IPS-NIHi7 (cell line): ENCODE data around the gene GALNT9.

Experiments
- DNase-seq: peaks from one replicate; pipeline ENCODE4 v3.0.0; 2012; ENCODE audit warnings: mixed read lengths; ENCODE audit errors: extremely low spot score

GALNT9 gene

DNA sequence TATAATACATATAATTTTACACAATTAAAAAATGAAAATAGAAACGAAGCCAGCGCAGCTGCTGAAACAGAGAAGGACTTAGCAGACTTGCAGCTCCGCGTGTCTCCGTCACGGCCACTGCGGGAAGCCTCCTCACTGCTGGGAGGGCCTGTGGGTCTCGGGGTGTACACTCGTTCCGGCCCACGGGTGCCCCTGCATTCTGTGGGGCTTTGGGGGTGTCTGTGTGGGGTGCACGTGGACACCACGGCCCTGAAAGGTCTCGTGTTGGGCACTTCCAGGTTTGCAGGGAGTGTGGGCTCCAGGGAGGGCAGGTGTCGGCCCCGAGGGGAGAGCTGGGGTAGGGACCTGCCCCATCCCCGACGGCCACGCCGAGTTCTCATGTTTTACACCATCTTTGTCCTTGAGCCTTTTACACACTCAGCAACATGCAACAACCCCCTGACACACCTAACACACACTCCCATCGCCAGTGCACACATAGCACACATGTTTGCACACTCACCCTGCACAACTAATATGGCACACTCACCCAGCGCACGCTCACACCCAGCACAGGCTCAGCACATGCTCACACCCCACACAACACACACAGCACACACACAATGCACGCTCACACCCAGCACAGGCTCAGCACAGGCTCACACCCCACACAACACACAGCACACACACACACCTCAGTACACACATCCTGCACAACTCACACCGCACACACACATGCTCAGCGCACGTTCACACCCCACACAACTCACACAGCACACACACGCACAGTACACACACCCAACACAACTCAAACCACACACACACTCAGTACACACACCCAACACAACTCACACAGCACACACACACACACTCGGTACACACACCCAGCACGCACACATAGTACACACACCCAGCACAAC is 148.5 kb downstream of the GALNT9 start:
- no peak for DNase-seq

DNA sequence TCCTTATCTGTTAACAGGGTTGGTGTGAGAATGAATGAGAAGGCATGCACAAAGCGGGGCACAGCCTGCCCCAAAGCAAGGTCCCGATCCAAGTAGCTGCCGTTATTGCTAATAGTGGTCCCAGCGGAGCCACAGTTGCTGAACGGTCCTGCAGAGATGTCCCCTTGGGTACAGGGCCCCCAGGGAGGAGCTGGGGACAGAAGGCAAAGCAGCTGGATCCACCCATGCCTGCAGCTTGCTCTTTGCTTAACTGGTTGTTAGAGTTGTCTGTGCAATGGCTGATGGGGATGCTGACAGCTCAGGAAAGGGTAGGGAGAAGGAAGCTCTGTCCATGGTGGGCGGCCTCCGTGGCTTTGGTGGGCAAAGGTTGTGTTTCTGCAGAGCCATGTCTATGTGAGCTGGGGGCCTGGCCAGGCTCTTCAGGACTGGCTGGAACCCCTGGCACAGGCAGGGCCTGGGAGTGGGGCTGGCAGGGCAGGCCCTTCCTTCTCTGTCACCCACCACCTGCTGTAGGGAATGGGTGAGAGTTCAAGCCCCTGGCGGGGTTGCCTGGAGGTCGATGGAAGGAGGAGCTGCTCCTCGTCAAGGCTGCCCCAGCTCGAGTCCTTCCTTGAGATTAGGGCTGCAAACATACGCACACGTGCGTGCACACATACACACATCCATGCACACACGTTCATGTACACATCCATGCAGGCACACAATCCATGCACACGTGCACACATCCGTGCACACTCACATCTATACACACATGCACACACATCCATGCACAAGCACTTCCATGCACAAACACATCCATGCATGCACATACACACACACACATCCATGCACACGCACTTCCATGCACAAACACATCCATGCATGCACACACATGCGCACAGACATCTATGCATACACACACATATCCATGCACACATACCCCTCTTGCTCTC is 149.7 kb downstream of the GALNT9 start:
- DNase-seq = no peak

DNA sequence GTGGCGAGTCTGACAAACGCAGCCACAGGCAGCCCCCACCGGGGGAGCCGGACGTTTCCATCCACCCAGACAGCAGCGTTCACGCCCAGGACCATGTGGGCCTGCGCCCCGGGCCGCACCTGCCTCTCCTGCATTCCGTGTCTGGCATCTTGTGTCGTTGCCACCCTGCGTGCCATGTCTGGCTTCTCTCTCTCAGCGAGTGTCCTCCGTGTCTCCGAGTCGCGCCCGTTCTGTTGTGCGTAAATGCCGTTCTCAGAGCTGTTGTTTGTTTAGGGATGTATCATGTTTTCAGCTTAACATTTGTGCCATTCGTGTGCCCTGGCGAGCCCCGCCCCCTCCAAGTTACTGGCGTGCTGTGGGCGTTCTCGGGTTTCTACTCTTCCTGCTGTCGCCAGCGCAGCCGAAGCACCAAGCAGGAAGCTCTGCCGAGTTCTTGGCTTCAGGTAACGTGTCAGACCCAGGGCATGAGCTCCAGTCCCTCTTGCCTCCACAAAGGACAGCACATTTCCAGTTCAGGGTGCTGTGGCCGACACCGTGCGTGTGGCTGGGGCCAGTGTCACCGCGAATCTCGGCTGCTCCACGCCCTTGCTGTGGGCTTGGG is 150.5 kb downstream of the GALNT9 start:
- DNase-seq = no peak

- DNase-seq = no peak
These were observed 151.1 kb downstream of the GALNT9 start for GRCh38 chr12:132178316-132178715.

DNA sequence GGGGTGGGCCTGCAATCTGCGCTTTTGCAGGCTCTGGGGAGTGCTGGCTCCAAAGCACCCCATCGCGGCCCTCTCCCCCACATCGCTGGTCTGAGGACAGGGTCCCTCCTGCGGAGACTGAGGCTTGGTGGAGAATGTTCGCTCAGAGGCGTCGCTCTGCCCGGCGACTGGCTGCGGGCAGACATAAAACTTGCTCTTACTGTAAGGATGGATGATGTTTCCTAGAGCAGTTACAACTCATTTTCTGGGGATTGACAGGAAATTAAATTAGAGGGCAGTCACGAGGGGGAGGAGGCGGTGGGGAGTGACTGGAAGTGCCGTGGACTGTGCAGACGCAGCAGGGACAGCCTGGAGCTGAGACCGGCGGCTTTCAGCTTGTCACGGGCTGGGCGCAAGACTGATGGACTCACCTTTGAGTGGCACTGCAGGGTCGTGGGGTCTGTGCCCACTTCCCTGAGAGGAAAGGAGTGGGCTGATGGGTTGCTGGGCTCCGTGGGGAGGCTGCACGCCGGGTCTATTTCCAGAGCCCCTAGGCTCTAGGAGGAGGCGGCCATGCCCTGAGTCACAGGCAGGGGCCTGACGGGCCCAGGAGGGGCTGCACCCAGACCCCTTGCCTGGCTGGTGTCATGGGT is 152.4 kb downstream of the GALNT9 start:
- no peak for DNase-seq

GRCh38 chr12:132176385-132176919 is 152.9 kb downstream of the GALNT9 start:
- DNase-seq = no peak

DNA sequence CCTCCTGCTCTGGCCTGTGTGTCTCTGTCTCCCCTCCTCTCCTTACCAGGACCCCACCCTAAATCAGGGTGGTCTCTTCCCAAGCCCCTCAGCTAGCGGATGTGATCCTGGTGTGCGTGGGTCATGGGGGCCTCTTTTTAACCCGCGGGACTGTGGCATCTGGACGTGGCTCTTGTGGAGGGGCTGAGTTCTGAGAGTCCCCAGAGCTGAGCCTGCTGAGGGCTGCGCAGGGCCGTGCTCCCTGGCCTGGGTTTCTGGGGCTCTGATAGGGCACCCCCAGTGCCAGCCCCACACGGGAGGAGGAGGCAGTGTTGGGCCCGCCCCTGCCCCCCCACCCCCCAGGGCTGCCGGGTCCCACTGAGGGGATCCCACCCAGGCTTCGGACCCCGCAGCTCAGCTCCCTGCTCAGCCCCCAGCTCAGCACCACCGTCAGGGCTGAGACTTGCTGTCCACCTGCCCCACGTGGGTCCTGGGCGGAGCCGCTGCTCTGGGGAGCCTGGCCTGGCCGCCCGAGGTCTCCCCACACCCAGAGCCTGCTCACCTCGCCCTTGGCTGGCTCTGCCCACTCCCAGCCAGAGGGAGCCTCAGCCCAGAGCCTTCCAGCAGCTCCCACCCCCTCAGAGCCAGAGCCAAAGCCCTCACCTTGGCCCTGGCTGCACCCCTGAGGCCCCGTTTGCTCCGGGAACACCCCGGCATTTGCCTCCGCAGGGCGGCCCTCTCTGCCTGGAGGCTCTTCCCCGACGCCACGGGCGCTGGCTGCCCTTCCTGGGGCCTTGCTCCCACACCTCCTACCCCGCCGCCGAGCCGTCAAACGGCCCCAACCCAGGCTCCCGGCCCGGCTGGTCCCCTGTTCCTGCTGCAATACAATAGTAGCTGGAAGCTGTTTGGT is 153.6 kb downstream of the GALNT9 start:
- DNase-seq = no peak

DNA sequence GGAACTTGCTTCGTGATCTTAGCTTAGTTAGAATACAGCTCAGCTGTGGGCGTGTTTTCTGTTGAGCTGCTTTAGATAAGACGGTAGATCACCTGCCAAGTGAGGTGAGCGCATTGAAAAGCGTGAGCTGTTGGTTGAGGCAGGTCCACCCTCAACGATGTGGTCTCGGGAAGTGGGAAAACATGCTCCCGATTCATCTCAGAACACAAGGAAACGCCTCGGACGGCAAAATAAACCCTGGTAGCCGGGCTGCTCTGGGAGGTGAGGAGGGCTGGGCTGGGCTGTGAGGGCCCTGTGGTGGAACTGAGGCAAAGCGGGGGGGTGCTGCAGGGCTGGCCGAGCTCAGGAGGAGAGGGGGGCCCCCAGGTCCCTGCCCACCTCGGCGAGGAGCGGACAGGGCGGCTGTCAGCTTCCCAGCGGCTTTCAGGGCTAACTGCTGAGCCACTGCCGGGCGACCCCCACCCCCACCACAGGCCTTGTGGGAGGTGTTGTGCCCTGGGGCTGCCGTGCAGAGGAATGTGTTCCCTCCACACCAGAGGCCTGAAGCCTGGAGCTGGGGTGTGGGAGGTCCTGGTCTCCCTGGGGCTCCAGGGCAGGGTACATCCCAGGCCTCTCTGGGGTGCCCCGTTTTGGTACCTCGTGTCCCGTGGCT is 154.4 kb downstream of the GALNT9 start:
- no peak for DNase-seq

DNA sequence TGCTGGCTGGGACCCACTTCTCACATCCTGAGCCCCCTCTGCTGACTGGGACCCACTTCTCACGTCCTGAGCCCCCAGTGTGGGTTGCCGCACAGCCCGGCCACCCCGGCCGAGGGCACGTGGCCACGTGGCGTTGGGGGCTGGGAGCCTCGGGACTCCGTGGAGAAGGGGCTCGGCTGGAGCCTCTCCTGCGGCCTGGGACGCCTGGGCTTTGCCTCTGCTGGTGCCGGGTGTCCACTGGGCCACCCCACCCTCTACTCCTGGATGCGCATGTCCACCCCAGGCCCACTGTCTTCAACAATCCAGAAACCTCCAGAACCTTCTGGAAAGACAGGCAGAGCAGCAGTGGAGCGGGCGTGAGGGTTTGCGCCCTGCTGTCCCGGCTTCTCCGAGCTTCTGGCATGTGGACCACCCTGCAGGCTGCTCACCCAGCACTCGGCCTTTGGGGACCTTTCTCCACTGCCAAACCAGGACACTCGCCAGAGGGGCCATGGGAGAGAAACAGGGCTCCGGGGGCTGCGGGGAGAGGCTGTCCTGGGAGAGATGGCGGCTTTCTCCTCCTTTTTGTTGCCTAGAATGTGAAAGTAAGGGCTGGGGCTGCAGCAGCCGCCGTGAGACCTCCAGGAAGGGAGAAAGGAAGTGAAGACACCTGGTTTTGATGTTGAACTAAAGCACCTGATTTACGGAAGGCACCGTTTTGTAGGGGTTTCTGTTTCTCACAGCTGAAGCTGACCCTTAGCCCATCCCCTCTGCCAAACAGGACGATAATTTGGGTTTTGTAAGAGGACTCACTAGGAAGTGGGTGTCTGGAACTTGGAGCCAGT is 155.2 kb downstream of the GALNT9 start:
- DNase-seq = no peak

GRCh38 chr12:132173135-132174014 is 156.0 kb downstream of the GALNT9 start:
- DNase-seq = no peak

GRCh38 chr12:132172619-132173018 is 156.8 kb downstream of the GALNT9 start:
- DNase-seq = no peak

DNA sequence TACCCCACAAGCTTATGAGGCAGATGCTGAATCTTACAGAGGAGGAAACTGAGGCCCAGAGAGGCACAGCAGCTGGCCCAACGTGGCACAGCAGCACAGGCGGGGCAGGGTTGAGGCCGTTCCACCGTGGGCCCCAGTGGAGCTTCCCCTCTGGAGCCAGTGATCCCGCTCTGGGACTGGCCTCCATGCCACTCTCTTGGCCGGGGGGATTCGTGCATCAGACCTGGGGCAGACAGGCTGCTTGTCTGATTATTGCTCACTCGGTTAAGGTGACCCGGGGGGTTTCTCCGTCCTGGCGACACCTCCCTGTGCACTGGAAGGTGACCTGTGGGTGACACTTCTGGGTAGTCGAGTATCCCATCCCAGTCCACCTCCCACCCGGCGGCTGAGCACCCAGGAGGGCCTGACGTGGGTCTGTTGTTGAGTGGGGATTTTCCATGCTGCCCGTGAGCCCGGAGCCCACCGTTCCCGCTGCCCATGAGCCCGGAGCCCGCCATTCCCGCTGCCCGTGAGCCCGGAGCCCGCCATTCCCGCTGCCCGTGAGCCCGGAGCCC is 157.3 kb downstream of the GALNT9 start:
- no peak for DNase-seq

DNA sequence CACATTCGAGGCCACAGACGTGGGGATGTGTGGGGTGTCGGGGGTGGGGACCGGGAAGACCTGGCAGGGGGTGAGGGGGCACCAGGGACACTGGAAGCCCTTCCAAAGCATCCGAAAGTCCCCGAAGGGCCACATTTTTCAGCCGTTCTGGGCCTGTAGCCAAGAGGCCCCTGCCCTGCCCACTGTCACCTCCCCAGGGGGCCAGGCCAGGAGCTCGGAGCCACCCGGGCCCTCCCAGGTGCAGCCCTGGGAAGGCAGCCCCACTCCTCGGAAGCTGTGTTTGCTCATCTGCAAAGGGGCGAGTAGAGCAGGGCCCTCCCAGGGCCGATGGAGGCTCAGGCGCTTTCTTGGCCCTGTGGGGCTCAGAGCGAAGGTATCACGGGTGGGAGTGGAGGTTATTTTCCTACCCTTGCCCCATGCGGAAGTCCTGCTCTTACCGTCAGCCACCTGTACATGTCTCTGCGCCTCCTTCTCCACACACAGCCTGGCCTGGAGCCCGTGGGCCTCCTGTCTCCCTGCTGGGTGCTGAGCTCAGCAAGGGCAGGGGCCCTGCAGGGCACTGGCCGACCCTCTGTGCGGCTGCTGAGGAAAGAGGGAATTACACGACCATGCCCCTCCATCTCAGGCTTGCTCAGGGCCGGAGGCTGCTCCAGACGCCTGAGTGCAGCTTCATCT is 158.0 kb downstream of the GALNT9 start:
- no peak for DNase-seq

DNA sequence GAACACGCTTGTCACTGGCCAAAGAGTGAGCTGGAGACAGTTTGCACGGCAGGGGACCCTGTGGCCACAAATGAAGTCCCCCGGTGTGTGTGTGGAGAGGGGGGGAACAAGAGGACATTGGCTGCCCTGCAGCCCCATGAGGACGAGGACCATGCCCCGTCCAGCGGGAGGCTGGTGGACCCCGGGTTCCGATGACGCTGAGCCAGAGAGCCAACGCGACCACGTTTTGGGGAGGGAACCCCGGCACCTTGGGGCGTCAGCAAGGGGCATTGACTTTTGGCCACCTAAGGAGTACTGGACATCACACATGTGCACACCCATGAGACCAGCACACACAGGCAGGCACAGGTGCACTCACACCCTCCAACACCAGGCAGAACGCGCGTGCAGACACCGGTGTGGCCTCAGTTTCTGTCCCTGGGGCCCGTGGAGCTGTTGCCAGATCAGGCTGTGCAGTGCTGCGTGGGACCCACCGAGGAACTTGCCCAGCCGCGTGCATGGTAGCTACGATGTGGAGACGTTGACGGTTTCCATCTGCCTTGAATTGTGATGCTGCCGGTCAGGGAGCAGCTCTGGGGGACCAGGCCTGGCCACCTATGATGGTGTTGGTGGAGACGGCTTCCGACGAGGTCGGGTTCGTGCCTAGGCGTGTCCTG is 158.6 kb downstream of the GALNT9 start:
- no peak for DNase-seq

DNA sequence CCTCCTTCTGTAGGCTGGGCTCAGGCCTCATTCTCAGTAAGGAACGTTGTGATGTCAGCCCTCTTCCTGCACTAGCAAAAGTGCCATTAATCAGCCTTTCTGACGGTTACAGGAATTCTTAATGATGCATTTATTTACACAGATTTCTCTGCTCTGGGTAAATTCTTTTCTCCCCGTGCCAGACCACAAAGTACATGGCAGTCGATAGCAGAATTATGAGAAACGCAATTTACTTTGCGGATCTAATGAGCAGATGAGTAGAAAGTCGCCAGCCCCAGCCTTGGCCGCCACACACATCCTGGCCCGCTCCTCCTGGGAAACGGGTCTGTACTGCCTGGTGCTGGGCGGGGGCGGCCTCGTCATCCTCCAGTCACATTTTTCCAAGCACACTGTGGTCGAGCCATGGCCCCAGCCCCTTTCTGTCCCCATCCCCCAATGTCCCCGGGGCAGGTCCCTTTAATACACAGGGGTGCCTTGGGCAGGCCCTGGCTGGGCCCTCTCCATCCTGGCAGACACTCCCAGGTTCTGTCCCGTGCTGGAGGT is 159.2 kb downstream of the GALNT9 start:
- DNase-seq = no peak

GRCh38 chr12:132169376-132169775 is 160.0 kb downstream of the GALNT9 start:
- no peak for DNase-seq
